GM21447 (cell line): Measurements from ENCODE around the gene VCAN.

Experiments used
- ATAC-seq: cut with Tn5 transposase; IDR thresholded peaks from one replicate; pipeline ENCODE4 v1.9.1; 2021; ENCODE audit not compliant: unreplicated experiment

VCAN gene

GRCh38 chr5:83467371-83468035 lies 4.0 kb upstream of the VCAN start:
- no peak for ATAC-seq

GRCh38 chr5:83469075-83469474 lies 2.5 kb upstream of the VCAN start:
- ATAC-seq: no peak

- no peak for ATAC-seq
Measured at GRCh38 chr5:83470526-83471404, 779 bp upstream of the VCAN start.

GRCh38 chr5:83472213-83472507 lies 616 bp downstream of the VCAN start:
- no peak for ATAC-seq

GRCh38 chr5:83472508-83473345 lies 1.2 kb downstream of the VCAN start:
- peak; percentile 37 for ATAC-seq

GRCh38 chr5:83473346-83474160 lies 2.0 kb downstream of the VCAN start:
- peak; percentile 63 for ATAC-seq

- ATAC-seq: peak; percentile 43
Measured at GRCh38 chr5:83474161-83474796, 2.7 kb downstream of the VCAN start.

GRCh38 chr5:83474991-83475390 lies 3.4 kb downstream of the VCAN start:
- ATAC-seq: no peak

- ATAC-seq: no peak
Measured at GRCh38 chr5:83475391-83475863, 3.9 kb downstream of the VCAN start.

GRCh38 chr5:83475935-83476814 lies 4.6 kb downstream of the VCAN start:
- no peak for ATAC-seq

GRCh38 chr5:83482961-83483360 lies 11.4 kb downstream of the VCAN start:
- ATAC-seq: no peak

GRCh38 chr5:83484294-83484693 lies 12.8 kb downstream of the VCAN start:
- ATAC-seq: no peak

GRCh38 chr5:83485842-83486241 lies 14.3 kb downstream of the VCAN start:
- no peak for ATAC-seq

- ATAC-seq: no peak
Measured at GRCh38 chr5:83487155-83487554, 15.6 kb downstream of the VCAN start.

- ATAC-seq: no peak
Measured at GRCh38 chr5:83488271-83488670, 16.7 kb downstream of the VCAN start.

GRCh38 chr5:83488821-83489220 lies 17.3 kb downstream of the VCAN start:
- no peak for ATAC-seq

- no peak for ATAC-seq
Measured at GRCh38 chr5:83490203-83490602, 18.7 kb downstream of the VCAN start.

- ATAC-seq: no peak
Measured at GRCh38 chr5:83492331-83492730, 20.8 kb downstream of the VCAN start.

GRCh38 chr5:83493644-83494043 lies 22.1 kb downstream of the VCAN start:
- no peak for ATAC-seq
